Epithelial cell of proximal tubule (primary cell): ENCODE results near the gene KCTD4. TPM values are rescaled to one million over a fixed set of nuclear protein-coding genes. Genes with fewer than 3 reads are reported as not detected.

Experiments used
- DNase-seq: peaks from one replicate; pipeline ENCODE4 v3.0.0-alpha.2; 2011; ENCODE audit warnings: low read depth
- H3K4me3 ChIP-seq: 2 replicates; pipeline ENCODE4 v1.5.1; 2011; ENCODE audit warnings: low read depth, mild to moderate bottlenecking, low read length
- total RNA-seq: library from RNA; depleted of rRNA; stranded (reverse); fragments of >200 nt; gene quantifications from 2 replicates; pipeline ENCODE4 v1.2.3, GENCODE V29; 2015
- TF ChIP-seq, protein P1 (sequence below): conservative IDR thresholded peaks from 2 replicates; pipeline ENCODE4 v1.5.1; 2012; ENCODE audit warnings: low read depth, mild to moderate bottlenecking, low read length

Gene KCTD4
- total RNA-seq, 1 donor from 2014 or later = 0.63 TPM

DNA sequence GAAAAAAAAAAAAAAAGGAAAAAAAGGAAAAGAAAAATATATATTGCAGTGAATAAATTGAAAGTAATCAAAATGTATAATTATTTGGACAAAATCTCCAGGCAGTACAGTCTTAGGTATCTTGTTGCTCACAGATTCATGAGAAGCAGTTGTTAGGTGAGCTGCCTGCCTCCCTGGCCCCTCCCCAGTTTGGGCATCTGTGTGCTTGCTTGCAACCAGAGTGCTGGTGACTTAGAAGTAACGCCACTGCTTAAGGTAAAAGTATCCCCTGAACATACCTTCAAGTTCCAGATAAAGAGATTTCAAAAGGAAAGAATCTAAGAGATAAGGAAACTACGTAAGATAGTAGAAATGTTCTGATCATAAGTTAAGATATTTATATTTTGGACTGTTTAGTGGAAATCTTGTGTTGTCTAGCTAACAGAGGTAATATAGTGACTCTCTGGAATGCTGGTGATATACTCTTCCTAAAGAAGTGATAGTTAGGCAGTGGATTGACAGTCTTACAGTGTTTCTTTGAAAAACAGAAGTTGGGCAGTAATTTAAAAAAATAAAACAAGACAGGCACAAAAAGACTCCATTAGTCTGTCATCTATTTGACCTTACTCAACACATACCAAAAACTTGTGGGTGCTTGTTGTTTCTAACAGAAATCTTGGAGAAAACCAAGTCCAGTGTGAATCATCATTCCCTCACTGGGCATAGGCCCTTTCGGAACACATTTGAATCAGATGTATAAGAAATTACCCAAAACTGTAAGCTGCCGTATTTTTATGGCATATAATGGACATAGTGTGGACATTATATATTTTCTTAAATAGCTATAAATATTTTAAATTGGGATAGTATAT, 38.3 kb upstream of the KCTD4 start:
- no peak for DNase-seq
- H3K4me3 ChIP-seq = no peak overlapping the region
- TF ChIP-seq, protein P1, sequence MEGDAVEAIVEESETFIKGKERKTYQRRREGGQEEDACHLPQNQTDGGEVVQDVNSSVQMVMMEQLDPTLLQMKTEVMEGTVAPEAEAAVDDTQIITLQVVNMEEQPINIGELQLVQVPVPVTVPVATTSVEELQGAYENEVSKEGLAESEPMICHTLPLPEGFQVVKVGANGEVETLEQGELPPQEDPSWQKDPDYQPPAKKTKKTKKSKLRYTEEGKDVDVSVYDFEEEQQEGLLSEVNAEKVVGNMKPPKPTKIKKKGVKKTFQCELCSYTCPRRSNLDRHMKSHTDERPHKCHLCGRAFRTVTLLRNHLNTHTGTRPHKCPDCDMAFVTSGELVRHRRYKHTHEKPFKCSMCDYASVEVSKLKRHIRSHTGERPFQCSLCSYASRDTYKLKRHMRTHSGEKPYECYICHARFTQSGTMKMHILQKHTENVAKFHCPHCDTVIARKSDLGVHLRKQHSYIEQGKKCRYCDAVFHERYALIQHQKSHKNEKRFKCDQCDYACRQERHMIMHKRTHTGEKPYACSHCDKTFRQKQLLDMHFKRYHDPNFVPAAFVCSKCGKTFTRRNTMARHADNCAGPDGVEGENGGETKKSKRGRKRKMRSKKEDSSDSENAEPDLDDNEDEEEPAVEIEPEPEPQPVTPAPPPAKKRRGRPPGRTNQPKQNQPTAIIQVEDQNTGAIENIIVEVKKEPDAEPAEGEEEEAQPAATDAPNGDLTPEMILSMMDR = no peak

DNA sequence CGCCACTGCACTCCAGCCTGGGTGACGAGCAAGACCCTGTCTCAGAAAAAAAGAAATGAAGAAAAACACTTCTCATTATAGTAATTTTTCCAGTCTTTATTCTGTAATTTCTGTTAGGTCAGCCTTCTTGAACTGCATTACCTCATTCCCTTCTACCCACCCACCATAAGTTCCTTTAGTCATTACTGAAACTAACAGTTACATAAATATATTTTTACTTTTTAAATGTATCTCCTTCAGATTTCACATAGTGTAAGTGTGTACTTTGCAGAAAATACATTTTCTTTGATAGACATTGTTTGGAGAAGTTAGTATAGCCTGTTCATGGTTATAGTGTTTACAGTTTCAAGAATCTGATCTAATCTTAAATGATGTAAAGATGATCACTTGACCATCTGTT, 31.7 kb upstream of the KCTD4 start:
- DNase-seq = no peak
- no peak overlapping the region for H3K4me3 ChIP-seq
- TF ChIP-seq, protein P1 = no peak

DNA sequence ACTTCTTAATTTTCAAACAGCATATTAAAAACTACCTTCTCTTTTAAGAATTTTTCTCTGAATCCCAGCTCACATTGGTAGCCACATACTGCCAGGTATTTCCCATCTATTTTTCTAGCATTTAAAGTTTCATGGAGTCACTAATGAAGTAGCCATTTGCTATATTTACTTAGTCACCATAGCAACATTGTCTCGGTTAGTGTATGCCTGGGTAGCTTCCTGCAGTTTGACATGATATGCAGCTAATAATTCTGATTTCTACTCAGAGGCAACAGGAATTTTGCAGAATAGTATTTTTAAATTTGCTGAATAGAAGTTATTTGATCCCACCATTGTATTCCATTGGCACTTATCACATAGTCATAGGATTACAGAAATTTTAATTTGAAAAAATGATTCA, 30.9 kb upstream of the KCTD4 start:
- TF ChIP-seq, protein P1 = no peak
- H3K4me3 ChIP-seq = no peak overlapping the region
- no peak for DNase-seq

DNA sequence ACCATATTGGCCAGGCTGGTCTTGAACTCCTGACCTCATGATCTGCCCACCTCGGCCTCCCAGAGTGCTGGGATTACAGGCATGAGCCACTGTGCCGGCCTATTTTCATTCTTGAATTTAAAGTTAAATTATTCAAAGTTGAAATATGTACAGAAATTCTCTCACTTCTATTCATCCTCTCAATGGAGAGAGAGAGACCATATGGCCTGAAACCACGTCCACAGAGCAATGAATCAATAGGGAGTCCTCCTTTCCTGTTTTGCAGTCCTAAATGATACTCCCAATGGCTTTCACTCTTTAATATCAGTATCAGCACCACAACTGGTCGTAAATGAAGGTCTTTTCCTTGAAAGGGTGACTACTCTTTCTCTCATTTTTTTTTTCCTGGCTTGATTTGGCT, 30.5 kb upstream of the KCTD4 start:
- DNase-seq = no peak
- no peak overlapping the region for H3K4me3 ChIP-seq
- TF ChIP-seq, protein P1 = no peak

DNA sequence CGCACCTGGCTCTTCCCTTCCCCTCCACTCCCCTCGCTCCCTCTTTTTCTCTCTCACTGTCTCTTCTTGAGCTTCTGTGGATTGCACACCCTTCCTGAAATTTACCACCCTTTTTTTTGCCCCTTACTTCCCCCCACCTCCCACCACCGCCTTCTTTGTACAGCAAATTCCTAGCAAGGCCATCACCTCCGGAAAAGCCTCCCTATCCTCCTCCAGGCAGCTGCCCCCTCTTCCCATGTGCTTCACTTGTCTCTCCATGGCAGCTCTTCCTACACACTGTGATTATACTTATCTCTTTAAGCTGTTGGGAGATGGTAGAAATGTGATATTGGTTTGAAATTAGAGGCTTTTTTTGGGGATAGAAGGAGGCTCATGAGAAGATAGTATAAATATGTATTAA, 28.3 kb upstream of the KCTD4 start:
- H3K4me3 ChIP-seq = no peak overlapping the region
- no peak for DNase-seq
- TF ChIP-seq, protein P1 = no peak

DNA sequence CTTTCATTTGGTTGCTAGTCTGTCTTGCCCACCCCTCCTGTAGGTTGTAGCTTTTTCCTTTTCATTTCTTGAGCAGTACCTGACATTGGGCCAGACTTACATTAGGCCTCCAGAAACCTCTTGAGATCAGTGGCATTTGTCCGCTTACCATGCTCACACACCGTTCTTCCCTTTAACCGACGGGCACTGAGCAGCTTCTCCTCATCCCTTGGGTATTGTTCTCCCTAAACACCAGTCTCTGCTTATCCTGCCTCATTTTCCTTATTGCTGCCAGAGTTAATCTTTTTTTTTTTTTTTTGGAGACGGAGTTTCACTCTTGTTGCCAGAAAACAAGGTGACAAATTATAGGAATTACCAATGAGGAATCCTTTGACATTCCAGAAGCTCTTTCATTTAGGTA, 27.2 kb upstream of the KCTD4 start:
- H3K4me3 ChIP-seq = no peak overlapping the region
- no peak for DNase-seq
- TF ChIP-seq, protein P1 = no peak

DNA sequence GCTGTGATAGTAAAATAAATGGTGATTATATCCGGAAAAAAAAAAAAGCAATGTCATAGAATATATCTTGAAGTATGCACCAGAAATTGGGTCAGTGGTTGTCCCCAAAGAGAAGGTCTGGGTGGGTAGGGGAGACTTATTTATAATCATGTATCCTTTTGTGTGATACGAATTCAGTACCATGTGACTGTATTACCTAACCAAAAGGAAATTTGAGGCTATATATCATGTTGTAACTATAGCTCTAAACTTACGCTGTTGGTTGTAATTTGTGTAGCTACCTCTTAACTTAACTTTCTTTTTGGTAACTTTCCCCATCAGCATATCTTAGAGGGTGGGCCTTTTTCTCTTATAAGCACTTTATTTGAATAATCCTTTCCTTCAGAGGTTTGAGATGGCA, 25.2 kb upstream of the KCTD4 start:
- TF ChIP-seq, protein P1 = no peak
- no peak overlapping the region for H3K4me3 ChIP-seq
- DNase-seq = no peak
